Measurements from ENCODE around the gene MT1G.

MT1G gene

DNA sequence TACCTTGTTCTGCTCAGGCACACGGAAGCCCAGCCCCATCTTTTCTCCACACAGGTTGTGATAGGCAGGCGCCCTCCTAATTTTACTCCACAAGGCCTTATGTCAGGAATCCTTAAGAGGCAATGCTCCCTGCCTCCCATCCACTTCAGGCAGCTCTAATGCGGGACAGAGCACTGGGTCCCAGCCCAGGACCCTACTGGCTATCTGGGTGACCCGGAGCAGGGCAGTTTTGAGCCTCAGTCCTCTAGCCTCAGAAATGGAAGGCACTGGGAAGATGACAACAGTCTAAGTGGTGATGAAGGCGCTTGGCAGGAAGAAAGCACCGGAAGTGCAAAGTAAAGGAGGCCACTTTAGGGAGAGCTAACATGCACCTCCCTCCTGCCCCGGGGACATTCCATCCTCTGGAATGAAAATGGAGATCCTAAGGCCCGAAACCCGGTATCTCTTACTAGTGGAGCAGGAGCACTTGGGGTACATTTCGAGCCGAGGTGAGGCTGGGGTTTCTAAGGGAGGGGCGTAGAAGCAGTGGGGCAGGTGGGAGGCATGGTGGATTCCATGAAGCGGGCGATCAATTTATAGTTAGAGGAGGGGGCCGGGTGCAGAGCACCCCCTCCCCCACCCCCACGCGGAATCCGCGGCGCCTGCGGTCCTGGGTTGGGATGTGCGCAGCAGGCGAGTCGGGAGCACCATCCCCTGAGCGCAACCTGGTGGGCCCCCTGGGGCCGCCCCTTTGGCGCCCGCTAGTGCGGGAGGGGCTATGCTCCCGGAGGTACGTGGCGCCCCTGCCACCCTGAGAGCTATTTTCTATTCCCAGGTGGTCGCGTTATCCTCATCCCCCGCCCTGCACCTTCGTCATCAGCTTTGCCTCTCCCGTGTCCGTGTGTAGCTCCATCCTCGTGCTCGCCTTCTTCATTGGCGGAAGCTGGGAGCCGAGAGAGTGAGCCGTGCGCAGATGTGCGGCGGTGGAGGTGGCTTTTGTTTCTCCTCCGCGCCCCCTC lies 5.2 kb downstream of the MT1G start:
- DNase-seq = peak; percentile 52

DNA sequence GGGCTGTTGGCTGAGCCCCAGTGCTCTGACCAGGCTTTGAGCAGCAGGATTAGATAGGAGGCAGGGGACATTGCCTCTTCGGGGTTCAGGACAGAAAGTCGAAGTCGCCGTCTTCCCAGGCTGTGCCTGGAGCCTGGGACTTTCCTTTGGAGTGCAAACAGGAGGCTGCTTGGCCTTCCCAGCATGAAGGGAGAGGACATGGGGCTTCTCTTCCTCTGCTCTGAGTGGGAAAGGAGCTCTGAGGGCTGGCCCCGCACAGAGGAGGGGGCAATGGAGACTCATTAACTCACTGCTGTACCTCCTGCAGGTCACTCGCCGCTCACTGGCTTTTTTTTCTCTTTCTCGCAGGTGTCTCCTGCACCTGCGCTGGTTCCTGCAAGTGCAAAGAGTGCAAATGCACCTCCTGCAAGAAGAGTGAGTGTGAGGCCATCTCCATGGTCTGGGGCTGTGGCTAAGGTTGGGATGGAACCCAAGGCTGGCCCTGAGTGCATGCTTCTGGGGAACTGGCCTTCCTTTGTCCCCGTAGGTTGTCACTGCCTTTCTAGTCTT lies 9.5 kb downstream of the MT1G start:
- no peak for DNase-seq

DNA sequence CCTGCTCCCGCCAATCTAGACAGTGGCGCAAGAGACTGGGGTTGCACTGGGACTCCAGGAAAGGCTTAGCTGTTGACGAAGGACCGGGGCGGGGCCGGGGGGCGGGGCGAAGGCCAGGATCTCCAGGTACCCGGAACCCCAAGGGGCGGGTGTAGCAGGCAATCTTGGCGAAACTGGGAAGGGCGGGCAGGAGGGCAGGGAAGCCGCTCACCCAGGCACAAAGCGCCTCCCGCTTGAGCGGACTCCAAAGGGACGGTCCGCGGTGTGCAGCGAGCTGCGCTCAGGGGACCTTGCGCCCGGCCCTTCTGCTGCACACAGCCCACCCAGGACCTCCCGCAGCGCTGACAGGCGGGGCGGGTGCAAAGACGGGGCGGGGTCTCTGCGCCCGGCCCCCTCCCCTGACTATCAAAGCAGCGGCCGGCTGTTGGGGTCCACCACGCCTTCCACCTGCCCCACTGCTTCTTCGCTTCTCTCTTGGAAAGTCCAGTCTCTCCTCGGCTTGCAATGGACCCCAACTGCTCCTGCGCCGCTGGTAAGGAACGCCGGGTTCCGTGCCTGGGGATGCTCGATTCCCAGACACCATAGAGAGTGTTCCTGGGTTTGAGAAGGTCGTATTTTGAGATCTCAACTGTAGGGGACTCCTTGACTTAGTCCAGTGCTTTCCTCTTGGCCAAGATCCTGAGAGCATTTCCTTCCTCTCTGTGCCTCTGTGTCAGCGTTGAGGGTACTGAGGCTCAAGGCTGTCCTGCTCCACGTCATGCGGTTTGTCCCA lies 10.1 kb downstream of the MT1G start, which contains the start of gene MT1F:
Gene MT1F (plus strand): TSS at position 405 of the 772 bp plus-strand sequence. CDS start 100 bp downstream, at position 505.
- peak; percentile 88 for DNase-seq

DNA sequence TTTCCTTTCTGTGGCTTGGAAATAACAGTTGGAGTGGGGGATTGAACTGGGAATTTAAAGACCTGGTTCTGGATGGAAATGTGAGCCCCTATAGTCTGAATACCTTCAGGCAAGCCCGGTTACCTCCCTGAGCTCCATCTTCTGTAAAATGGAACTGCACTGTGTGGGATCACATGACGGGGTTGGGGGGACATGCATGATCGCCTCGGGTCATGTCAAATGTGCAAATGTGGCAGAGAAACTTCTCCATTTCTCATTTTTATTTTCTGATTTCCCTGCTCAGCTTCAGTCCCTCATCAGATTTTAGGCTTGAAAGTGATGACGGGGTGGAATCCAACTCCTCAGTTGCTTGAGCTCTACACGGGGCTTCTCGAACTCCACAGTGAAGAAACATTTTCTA lies 14.6 kb downstream of the MT1G start:
- no peak for DNase-seq

DNA sequence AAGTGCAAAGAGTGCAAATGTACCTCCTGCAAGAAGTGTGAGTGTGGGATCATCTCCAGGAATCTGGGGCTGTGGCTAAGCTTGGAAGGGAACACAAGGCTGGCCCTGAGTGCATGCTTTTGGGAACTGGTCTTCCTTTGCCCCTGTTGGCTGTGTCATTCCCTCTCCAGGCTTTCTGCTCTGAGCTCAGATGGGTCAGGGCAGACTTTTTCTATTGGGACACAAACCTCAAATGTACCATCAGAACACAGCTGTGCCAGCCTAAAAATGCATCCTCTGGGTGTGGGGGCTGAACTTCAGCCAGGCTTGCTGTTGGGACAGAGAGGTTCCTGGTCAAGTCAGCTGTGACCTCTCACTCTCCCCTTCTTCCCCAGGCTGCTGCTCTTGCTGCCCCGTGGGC lies 15.3 kb downstream of the MT1G start:
- no peak for DNase-seq

DNA sequence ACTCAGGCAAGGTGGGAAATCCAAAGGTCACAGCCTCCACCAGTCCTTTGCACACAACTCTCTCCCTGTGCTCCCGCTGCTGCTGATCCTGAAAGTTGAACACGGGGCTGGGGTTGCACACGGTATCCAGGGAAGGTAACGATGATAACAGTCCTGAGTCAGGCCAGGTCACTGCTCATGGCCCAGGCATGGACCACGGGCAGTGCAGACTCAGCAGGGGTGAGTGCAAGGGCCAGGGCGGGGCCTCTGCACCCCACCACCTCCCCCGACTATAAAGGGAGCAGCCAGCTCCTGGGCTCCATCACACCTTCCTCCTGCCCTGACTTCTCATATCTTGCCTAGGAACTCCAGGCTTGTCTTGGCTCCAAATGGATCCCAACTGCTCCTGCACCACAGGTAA lies 16.3 kb downstream of the MT1G start, which contains the start of gene MT1B:
Gene MT1B (plus strand): TSS at position 301 of the 400 bp plus-strand sequence. CDS start 68 bp downstream, at position 369.
- no peak for DNase-seq

DNA sequence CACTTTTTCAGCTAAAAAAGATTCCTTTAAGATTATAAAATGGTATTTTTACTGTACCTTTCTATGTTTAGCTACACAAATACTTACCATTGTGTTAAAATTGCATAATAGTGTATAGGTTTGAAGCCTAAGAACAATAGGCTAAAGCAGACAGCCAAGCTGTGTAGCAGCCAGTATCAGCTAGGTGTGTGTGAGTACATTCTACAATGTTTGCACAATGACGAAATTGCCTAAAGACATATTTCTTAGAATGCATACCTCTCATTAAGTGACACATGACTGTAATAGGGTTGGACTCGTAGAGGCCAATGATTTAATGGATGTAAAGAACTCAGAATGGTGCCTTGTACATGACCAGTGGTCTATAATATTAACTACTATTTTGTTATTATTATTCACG lies 18.0 kb downstream of the MT1G start:
- no peak for DNase-seq

DNA sequence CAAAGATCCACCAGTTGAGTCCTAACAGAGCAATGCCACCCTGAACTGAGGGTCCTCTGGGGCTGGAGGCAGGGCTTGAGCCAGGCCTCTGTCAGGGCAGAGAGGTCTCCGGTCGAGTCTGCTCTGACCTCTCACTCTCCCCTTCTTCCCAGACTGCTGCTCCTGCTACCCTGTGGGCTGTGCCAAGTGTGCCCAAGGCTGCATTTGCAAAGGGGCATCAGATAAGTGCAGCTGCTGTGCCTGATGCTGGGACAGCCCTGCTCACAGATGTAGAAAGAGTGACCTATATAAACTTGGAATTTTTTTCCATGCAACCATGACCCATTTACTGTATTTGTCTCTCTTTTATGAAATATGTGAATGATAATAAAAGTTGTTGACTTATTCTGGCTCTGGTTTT lies 18.6 kb downstream of the MT1G start:
- no peak for DNase-seq

DNA sequence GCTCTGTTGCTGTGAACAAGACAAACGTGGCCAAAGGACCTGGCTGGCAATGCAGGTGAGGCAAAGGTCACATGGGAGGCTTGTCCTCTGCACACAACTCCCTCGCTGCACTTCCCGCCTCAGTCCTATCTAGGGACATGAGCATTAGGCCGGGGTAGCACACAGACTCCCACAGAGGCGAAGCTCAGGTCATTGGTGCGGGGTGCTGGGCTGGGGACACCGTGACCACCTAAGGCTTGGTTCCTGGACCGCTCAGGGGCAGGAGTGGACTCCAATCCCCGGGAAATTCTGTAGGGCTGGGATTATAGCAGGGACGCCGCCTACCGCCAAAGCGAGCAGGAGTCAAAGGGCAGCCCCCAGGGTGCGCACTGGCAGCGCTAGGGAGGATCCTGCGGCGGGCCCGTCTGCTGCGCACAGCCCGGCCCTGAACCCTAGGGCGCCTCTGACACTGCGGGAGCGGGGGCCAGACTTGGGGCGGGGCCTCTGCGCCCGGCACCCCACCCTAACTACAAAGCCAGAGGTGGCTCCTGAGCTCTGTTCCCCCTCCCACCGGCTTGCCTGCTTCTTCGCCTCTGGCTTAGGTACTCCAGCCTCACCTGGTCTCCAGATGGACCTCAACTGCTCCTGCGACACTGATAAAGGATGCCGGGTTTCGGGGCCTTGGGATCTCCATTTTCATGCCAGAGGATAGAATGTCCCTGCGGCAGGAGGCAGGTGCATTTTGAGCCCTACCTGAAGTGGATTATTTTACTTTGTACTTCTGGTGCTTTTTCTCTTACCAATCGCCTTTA lies 20.0 kb downstream of the MT1G start:
- DNase-seq = no peak

DNA sequence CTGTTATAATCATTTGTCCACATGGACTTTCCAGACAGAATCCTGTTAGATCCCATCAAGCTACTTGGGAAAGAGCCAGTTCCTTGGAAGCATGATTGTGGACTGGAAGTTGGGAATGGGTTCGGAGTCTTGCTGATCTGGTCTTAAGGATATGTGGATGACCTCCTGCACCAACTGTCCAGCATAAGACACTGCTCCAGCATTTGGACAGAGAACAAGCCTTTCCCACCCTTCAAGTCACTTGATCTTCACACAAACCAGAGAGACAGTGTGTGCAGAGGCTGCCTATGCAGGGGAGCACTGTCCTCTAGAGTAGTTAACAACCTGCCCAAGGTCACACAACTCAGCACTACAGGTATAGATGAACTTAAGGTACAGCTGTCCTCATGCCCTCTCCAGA lies 22.0 kb downstream of the MT1G start:
- DNase-seq = no peak

DNA sequence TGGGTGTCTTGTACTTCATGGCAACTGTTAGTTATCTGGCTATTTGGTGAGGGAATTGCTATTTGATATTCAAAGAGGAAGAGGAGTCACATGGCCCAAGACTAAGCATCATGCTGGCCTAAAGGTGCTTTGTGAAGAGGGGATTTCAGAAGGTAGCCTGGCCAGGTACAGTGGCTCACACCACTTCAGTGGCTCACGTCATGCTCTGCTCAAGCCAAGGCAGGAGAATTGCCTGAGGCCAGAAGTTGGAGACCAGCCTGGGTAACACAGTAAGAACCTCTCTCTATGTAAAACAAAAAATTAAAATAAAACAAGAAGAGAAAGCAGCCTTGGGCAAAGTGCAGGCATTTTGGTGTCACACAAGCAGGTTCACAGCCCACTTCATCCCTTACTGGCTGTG lies 22.6 kb downstream of the MT1G start:
- DNase-seq = no peak

DNA sequence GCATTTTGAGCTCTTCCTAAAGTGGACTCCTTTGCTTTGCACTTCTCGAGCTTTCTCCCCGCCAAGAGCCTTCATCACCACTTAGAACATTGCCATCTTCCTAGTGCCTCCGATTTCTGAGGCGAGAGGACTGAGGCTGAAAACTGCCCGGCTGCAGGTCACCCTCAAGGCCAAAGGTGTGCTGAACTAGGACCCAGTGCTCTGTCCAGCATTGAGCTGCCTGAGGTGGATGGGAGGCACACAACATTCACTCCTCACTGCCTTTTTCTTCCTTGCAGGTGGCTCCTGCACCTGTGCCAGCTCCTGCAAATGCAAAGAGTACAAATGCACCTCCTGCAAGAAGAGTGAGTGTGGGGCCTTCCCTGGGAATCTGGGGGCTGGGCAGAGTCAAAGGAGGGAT lies 24.0 kb downstream of the MT1G start:
- no peak for DNase-seq

DNA sequence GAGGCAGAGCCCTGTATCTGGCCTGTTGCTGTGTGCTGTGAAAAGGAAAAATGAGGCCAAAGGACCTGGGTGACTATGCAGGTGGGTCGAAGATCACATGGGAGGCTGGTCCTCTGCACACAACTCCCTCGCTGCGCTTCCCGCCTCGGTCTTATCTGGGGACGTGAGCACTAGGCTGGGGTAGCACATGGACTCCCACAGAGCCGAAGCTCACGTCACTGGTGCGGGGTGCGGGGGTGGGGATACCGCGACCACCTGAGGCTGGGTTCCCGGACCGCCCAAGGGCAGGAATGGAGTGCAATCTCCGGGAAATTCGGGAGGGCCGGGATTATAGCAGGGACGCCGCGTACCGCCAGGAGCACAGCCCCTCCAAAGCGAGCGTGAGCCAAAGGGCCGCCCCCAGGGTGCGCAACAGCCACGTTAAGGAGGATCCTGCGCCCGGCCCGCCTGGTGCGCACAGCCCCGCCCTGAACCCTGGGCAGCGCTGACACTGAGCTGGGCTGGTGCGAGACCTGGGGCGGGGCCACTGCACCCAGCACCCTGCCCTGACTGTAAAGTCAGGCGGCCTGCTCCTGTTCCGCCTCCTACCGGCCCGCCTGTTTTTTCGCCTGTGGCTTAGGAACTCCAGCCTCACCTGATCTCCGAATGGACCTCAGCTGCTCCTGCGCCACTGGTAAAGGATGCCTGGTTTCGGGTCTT lies 24.6 kb downstream of the MT1G start:
- peak; percentile 87 for DNase-seq

DNA sequence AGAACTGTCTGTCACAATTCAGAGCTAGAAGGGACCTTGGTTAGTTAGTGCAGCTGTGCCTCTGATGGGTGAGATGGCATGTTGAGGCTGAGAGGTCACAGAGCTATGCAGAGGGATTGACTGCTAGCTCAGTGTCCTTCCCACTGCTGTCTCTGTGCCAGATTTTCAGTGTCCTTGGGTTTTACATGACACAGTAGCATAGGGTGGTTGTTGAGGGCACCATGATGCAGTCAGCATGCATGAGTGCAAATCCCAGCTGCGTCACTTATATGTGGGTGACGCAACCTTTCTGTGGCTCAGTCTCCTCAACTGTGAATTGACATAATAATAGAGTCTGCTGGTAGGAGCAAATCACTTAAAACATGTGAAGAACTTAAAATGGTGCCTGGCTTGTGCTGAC lies 26.7 kb downstream of the MT1G start:
- no peak for DNase-seq

DNA sequence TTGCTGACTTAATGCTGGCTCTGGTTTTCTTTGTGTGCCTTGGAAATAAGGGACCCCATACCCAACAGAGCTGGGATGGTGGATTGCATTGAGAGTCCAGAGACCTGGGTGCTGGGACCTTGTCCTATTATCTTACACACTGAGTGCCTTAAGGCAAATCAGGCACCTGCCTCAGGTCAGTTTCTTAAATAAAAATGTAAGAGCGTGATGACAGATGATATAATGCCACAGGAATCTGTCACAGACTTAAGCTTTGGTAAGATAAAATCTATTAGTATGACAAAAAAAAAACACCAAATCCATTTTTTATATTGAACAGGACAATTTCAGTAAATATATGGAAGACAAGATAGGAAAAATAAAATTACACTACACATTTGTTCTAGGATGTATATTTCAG lies 27.8 kb downstream of the MT1G start:
- no peak for DNase-seq

DNA sequence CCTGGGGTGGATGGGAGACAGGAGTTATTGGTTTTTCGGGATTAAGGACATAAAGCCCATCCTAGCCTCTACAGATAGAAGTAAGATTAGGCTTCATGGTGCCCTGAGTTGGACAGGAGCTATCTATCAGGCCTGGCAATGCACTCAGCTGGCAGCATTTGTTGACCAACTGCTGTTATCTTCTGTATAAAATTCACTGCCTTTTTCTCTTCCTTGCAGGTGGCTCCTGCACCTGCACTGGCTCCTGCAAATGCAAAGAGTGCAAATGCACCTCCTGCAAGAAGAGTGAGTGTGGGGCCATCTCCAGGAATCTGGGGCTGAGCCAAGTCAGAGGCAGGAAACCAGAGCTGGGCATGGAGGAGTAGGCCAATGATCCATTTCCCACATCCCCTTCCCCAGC lies 28.8 kb downstream of the MT1G start:
- DNase-seq = no peak

DNA sequence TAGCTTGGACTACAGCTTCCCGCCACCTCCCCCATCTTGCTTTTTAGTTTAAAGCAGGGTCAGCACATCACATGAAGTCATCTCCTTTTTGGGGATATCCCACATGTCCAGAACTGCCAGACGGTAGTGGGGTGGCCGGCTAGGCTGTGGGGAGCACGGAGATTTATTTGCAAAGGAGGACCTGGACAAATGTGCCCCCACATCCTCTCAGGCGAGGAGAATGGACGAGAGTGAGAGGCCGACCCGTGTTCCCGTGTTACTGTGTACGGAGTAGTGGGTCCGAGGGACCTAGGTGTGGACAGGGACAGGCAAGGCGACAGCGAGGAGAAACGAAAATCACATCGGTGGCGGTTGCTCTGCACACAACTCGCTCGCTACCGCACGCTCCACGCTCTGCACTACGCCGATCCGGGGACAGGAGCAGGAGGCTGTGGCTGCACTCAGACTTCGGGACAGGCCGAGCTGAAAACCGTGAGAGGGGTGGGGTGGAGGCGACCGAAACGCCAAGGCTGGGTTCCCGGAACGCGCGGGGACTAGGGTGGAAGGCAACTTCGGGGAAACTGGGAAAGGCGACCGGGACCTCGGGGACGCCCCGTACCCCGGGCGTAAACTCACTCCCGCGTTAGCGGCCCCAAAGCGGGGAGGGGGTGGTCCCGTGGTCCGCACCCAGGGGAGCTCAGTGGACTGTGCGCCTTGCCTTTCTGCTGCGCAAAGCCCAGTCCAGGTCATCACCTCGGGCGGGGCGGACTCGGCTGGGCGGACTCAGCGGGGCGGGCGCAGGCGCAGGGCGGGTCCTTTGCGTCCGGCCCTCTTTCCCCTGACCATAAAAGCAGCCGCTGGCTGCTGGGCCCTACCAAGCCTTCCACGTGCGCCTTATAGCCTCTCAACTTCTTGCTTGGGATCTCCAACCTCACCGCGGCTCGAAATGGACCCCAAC lies 29.8 kb downstream of the MT1G start, which contains the start of gene MT1A:
Gene MT1A (plus strand): TSS at position 853 of the 937 bp plus-strand sequence. CDS start 73 bp downstream, at position 926.
- no peak for DNase-seq

DNA sequence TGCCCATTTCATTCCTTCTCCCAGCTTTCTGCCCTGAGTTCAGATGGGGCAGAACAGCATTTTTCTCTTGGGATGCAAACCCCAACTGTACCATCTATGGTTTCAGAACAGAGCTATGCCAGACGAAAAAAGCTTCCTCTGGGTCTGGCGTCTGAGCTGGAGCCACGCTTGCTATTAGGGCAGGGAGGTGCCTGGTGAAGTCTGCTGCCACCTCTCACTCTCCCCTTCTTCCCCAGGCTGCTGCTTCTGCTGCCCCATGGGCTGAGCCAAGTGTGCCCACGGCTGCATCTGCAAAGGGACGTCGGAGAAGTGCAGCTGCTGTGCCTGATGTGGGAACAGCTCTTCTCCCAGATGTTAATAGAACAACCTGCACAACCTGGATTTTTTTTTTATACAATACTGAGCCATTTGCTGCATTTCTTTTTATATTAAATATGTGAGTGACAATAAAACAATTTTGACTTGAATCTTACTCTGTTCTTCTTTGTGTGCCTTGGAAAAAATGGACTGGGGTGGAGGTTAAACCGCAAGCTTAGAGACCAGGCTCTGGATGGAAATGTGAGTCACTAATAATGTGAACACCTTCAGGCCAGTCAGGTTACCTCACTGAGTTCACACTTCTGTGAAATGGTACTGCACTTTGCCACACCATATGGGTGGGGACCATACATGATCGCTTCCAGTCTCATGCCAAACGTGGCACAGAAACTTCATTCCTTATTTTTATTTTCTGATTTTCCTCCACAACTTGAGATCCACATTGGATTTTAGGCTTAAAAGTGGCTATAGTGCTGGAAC lies 31.1 kb downstream of the MT1G start:
- DNase-seq = no peak

DNA sequence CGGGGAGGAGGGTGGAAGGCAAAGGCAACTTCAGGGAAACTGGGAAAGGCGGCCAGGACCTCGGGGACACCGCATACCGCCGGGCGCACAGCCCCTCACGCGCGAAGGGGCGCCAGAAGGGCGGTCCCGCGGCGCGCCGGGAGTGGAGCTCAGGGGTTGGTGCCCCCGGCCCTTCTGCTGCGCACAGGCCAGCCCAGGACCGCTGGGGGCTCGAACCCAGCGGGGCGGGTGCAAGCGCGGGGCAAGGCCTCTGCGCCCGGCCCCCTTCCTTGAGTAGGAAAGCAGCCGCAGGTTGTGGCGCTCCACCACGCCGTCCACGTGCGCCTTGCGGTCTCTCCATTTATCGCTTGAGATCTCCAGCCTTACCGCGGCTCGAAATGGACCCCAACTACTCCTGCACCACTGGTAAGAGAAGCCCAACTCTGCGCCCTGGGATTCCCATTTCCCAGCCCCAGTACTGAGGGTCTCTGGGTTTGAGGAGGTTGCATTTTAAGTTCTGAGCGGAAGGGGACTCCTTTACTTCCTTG lies 32.4 kb downstream of the MT1G start:
- no peak for DNase-seq

All from CD4-positive, alpha-beta T cell treated with Interleukin-6 for 4 hours (primary cell).